RCC 7860 (cell line): ENCODE data around the gene KLHDC3.
A peak's percentile ranks its signal among the peaks of the same experiment; 100 is the strongest.
"Not testable (repeated sequence)": the region's sequence is repeated elsewhere in the genome, so short reads cannot be mapped to it uniquely, and the experiment has no call there.

ENCODE experiments used
- DNase-seq: peaks from one replicate; pipeline ENCODE4 v3.0.0-alpha.2; 2015; ENCODE audit warnings: low spot score
- FAIRE-seq: peaks from 2 replicates; lab custom pipeline; 2012; peaks lifted over from hg19 to GRCh38; lab: Jason Lieb, UNC

KLHDC3 gene

DNA sequence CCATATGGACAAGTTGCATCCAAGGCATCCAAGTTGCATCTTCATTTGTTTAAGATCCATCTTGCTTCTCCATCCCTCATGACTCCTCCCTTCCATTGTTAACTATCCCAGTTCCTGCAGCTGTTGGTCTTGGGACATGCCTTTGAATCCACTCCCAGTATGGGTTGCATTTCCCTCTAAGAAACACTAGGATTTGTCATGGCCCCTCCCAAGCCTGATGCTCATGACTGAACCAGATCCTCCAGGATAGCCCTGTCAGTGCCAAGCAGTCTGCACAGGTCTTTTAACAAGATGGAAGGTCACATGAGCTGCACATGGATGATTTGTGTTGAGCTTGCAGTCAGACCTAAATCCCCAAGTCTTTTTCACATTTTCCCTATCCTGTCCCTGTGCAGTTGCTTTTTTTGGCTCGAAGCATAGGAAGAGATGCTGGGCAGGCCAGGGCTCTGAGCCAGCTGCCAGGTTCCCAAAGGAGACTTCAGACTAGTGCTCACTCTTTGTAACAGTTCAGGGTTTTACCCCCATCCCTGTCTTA, 25.5 kb upstream of the KLHDC3 start:
- DNase-seq: no peak
- no peak for FAIRE-seq

DNA sequence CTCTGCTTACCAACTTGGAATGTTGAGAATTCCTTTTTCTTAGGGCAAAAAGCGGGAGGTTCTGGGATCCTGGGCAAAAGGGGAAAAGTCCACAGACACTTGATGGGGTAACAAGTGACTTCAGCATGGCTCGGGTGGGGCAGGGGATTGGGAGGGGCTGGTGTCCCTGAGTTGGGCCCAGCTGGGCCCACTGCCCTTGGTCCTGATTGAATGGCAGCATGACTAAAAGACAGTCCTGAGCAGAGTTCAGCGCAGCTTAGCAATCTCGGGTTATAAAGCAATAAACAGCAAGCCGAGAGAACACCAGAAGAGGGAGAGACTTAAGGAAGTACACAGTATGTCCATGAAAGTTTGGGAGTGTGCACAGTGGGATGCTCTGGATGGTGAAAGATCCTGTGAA, 24.1 kb upstream of the KLHDC3 start:
- no peak for DNase-seq
- no peak for FAIRE-seq

GRCh38 chr6:42993445-42993844, 20.6 kb upstream of the KLHDC3 start:
- DNase-seq (no peak), FAIRE-seq (no peak)

GRCh38 chr6:42996513-42996912, 17.5 kb upstream of the KLHDC3 start:
- peak; percentile 18 for DNase-seq
- peak; percentile 49 for FAIRE-seq

GRCh38 chr6:42998205-42998604, 15.8 kb upstream of the KLHDC3 start:
- not testable (repeated sequence) for DNase-seq, FAIRE-seq

GRCh38 chr6:43001843-43002242, 12.2 kb upstream of the KLHDC3 start:
- FAIRE-seq (no peak), DNase-seq (no peak)

- no peak for DNase-seq
- FAIRE-seq: no peak
These were observed 8.2 kb upstream of the KLHDC3 start for GRCh38 chr6:43005844-43006243.

DNA sequence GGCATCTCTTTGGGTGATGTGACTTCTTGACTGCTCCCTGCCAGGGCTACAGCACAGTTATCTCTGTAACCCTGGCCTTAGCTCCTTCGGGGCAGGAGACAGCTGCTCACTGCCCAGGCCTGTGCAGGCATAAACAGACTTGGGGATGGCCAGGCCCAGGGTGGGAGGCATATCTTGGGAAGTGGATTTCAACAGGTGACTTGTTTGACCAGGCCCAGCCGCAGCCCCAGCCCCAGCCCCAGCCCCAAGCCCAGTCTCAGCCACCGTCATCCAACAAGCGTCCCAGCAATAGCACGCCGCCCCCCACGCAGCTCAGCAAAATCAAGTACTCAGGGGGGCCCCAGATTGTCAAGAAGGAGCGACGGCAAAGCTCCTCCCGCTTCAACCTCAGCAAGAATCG, 7.8 kb upstream of the KLHDC3 start:
- no peak for DNase-seq
- FAIRE-seq: no peak

DNA sequence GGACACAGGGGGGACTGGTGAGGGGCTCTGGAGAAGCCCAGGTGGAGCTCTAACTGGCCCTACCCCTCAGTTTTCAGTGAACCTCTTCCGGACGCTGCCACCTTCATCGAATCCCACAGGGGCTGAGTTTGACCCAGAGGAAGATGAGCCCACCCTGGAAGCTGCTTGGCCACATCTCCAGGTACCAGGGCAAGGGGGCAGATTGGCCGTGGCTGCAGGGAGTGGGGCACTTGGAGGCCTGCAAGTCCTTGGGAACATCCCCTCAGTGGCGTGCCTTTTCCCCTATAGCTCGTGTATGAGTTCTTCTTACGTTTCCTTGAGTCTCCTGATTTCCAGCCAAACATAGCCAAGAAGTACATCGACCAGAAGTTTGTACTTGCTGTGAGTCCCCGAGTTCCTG, 6.9 kb upstream of the KLHDC3 start:
- FAIRE-seq: no peak

DNA sequence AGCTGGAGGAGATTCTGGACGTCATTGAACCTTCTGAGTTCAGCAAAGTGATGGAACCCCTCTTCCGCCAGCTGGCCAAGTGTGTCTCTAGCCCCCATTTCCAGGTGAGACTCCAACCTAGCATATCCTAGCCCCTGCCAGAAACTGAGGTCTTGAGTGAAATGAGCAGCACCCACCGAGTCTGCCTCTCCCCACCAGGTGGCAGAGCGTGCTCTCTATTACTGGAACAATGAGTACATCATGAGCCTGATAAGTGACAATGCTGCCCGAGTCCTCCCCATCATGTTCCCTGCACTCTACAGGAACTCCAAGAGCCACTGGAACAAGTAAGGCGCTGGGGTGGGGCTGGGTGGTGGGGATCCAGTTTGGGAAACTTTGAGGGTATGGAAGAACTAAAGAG, 4.9 kb upstream of the KLHDC3 start:
- FAIRE-seq (no peak), DNase-seq (no peak)

More for the DNA sequence above, 6.9 kb upstream of the KLHDC3 start:
- DNase-seq: no peak

- FAIRE-seq: no peak
- DNase-seq: no peak
These were observed 2.8 kb upstream of the KLHDC3 start for GRCh38 chr6:43011207-43011606.

GRCh38 chr6:43012364-43012763, 1.7 kb upstream of the KLHDC3 start:
- DNase-seq (no peak), FAIRE-seq (no peak)

DNA sequence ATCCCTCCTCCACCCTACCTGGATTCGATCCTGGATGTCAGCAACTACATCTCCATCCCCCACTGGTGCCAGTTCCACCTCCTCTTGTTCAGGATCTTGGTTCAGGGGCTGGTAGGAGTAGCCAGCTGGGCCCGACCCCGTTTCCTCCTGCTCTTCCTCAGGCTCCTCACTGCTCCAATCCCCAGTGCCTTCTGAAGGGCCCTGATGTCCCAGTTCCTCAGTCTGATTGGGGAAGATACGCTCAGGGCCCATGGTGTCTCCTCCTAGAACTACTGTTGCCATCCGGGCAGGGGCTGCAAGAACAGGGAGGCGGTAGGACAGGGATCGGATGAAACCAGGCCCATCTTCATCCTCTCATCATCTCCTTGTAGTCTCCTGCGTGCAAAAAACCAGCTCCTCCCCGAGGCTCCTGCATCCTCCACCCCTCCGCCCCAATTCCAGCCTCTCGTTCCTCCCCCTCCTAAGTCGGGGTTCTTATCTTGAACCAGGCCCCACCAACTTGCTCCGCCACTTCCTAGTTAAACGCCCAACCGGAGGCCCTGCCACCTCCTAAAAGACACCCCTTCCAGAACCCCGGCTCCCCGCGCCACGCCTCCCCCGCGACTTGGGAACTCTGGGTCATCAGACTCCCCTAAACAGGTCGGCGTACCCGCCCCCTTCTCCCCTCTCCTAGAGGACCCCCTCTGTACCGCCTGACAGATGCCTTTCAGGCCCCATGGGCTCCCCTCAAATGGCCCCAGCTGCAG, 779 bp upstream of the KLHDC3 start:
- no peak for DNase-seq
- FAIRE-seq: no peak

- FAIRE-seq (no peak), DNase-seq (no peak)
These were observed 423 bp downstream of the KLHDC3 start for GRCh38 chr6:43014434-43014909.

DNA sequence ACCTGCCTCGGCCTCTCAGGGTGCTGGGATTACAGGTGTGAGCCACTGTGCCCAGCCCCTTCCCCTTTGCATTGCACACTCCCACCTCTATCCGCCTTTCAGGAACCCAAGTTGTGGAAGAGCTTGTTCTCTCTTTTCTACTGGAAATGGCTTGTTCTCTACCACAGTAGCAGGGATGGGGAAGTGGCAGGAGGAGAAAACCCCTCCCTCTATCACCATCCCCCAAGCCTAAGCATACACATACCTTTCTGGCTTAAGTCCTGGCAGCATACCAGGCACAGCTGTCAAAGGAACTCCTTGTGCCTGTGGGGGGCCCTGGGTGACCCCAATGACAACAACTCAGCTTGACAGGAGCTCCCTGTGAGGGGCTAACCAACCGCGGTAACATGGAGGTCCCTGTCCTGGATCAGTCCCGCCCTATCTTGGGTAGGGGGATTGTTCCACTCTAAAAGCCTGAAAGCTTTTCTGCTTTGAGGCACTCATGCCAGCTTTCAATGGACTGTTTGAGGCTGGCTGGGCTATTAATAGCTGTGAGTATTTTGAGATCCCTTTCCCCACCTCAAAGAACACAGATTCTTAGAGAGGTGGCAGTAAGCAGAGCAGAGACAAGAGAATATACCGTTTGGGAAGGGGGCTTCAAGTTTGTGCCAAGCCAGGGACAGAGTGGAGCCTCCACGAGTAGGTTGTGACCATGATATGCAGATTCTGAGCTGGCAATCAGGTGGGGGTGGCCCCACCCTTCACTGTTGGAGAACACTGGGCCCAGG, 2.3 kb downstream of the KLHDC3 start:
- DNase-seq (no peak), FAIRE-seq (no peak)

GRCh38 chr6:43016943-43017334, 2.9 kb downstream of the KLHDC3 start:
- FAIRE-seq (no peak), DNase-seq (no peak)

DNA sequence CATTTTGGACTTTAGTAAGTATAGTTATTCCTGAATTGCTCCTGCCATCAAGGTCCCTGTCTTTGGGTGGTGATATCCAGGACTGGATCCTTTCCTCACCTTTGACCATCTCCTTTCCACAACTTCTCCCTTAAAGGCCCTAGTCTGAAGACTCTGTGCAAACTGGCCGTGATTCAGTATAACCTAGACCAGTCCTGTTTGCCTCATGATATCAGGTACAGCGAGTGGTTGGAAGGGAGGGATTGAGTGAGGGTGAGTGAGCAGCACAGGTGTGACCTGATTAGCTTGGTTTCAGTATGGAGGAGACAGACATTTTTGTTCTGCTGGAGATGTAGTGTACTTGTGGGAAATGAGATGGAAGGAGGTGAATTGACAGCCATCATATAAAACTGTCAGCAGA, 5.1 kb downstream of the KLHDC3 start:
- DNase-seq: no peak
- no peak for FAIRE-seq

GRCh38 chr6:43020052-43020705, 6.1 kb downstream of the KLHDC3 start:
- DNase-seq (no peak), FAIRE-seq (no peak)

DNA sequence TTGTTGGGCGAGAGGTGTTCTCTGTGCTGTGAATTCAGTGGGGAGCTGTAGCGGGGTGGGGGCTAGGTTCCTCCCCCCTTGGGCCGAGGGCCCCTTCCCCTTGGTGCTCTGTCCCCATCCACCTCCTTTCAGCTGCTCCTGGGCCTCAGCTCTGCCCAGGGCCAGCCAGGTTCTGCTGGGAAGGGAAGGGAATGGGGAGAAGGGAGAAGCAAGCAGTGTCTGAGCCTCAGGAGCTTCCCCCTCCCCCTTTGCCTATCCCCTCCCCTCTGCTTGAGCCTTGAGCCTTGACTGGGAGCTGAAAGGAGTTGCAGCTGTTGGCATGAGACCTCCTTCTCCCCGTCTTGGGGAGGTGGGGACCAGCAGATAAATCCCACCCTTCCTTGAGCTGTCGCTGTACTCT, 6.8 kb downstream of the KLHDC3 start:
- DNase-seq (no peak), FAIRE-seq (no peak)

DNA sequence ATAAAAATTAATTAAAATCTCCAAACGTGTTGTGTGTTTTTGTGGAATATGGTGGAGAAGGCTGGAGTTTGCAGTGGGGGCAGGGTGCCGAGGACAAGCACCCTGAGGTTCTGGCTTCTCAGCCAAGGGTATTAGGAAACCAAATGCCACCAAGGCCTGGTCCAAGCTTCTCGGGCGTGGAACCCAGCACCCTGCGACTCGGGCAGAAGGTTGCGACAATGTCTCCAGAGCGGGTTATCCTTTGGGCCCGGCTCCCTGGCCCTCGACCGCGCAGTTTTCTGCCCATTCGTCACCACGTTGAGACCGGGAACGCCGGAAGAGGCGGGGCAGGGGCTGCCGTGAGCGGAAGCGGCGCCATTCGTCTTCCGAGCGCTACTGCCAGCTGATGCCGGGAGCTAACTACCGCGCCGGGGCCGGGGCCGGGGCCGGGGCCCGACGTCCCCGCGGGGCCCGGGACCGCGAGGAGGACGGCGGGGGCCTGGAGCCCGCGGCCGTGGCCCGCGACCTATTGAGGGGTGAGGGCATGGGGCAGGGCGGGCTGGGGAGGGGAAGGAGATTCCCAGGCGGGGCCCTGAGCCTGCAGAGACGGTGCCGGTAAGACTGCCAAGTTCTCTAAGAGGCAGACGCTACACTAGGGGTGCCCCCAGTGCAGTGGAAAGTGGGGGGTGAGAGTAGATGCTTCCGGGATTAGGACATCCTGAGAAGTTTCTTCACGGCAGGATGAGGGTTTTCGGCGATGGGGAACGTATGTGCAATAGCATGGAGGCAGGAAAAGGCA, 7.4 kb downstream of the KLHDC3 start, which contains the start of gene RRP36:
Gene RRP36, plus strand, starts transcription at position 354 of the 778 bp plus-strand sequence. Its CDS starts 32 bp downstream, at position 386.
- FAIRE-seq (no peak), DNase-seq (peak; percentile 31)

DNA sequence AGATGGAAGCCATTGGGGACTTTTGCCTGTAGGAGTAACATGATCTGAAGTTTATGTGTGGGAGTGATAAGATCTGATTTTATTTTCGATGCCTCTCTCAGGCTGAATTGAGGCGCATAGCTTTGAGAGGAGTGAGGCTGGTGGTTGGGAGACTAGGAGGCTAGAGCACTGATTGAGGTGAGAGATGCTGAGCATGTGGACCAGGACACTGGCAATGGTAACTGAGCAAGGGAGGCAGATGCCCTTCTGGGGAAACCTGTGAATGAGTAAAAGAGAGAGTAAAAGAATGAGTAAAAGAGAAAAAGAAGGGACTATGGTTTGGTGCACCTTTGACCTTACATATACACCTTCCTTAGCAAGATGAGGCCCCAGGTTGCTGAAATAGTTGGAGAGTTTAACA, 10.4 kb downstream of the KLHDC3 start:
- FAIRE-seq (no peak), DNase-seq (no peak)
